GM21576 (cell line): ENCODE results near the gene BIRC6.
"Not testable (repeated sequence)": the region's sequence is repeated elsewhere in the genome, so short reads cannot be mapped to it uniquely, and the experiment has no call there.

ENCODE experiments used
- ATAC-seq: cut with Tn5 transposase; IDR thresholded peaks from one replicate; pipeline ENCODE4 v1.9.1; 2021; ENCODE audit warnings: mild to moderate bottlenecking, moderate library complexity; ENCODE audit not compliant: unreplicated experiment

Gene BIRC6

GRCh38 chr2:32436150-32436549, 79.3 kb downstream of the BIRC6 start:
- no peak for ATAC-seq

- no peak for ATAC-seq
Measured at GRCh38 chr2:32442020-32442467, 85.2 kb downstream of the BIRC6 start.

- no peak for ATAC-seq
Measured at GRCh38 chr2:32446369-32446768, 89.5 kb downstream of the BIRC6 start.

- ATAC-seq = no peak
Measured at GRCh38 chr2:32450851-32451250, 94.0 kb downstream of the BIRC6 start.

GRCh38 chr2:32452338-32453064, 95.7 kb downstream of the BIRC6 start:
- no peak for ATAC-seq

- ATAC-seq = no peak
Measured at GRCh38 chr2:32453242-32454062, 96.6 kb downstream of the BIRC6 start.

GRCh38 chr2:32455816-32456215, 99.0 kb downstream of the BIRC6 start:
- no peak for ATAC-seq

GRCh38 chr2:32456808-32457207, 100.0 kb downstream of the BIRC6 start:
- ATAC-seq = no peak

GRCh38 chr2:32457814-32458213, 101.0 kb downstream of the BIRC6 start:
- ATAC-seq = no peak

GRCh38 chr2:32460861-32461260, 104.0 kb downstream of the BIRC6 start:
- not testable (repeated sequence) for ATAC-seq

- no peak for ATAC-seq
Measured at GRCh38 chr2:32463110-32463509, 106.3 kb downstream of the BIRC6 start.

GRCh38 chr2:32464431-32464830, 107.6 kb downstream of the BIRC6 start:
- ATAC-seq = no peak

GRCh38 chr2:32472605-32473004, 115.8 kb downstream of the BIRC6 start:
- ATAC-seq = no peak

- ATAC-seq = no peak
Measured at GRCh38 chr2:32474381-32474780, 117.6 kb downstream of the BIRC6 start.

- no peak for ATAC-seq
Measured at GRCh38 chr2:32478889-32479620, 122.2 kb downstream of the BIRC6 start.

- ATAC-seq = no peak
Measured at GRCh38 chr2:32479993-32480392, 123.2 kb downstream of the BIRC6 start.

GRCh38 chr2:32482471-32482870, 125.6 kb downstream of the BIRC6 start:
- no peak for ATAC-seq

- ATAC-seq = no peak
Measured at GRCh38 chr2:32484937-32485336, 128.1 kb downstream of the BIRC6 start.

GRCh38 chr2:32485399-32485798, 128.6 kb downstream of the BIRC6 start:
- no peak for ATAC-seq

- no peak for ATAC-seq
Measured at GRCh38 chr2:32489061-32489460, 132.2 kb downstream of the BIRC6 start.

- no peak for ATAC-seq
Measured at GRCh38 chr2:32491346-32491745, 134.5 kb downstream of the BIRC6 start.
